HepG2 (cell line): ENCODE data around the gene MAP3K19. TPM values are rescaled to one million over a fixed set of nuclear protein-coding genes. Genes with fewer than 3 reads are reported as not detected.

Source experiments
- ATAC-seq: fragments of 200-7000 bp; cut with Tn5 transposase; 3 replicates; pipeline ENCODE4 v1.9.1; 2020; ENCODE audit warnings: mild to moderate bottlenecking, moderate library complexity
- BruUV-seq: library from RNA; stranded (reverse); fragments of 400-500 nt; replicated peaks from 2 replicates; lab custom pipeline; 2021; lab: Mats Ljungman, UMichigan
- CTCF ChIA-PET: fragments of 300-600 bp; formaldehyde crosslinking; extraction: SDS; loops from one replicate; lab custom pipeline; 2021; ENCODE audit warnings: low total read pairs, inconsistent platforms, low intra/inter-chr PET ratio; lab: Yijun Ruan, JAX
- POLR2A ChIA-PET: fragments of 350-600 bp; sonication (Branson Sonifier 250); formaldehyde crosslinking; loops from one replicate; lab custom pipeline; 2020; ENCODE audit warnings: antibody characterized with exemption, inconsistent platforms; lab: Yijun Ruan, JAX
- DNase-seq: peaks from one replicate; pipeline ENCODE4 v3.0.0-alpha.2; 2015; ENCODE audit warnings: low spot score
- FAIRE-seq: peaks from 3 replicates; lab custom pipeline; 2011; peaks lifted over from hg19 to GRCh38; lab: Jason Lieb, UNC
- H2AFZ ChIP-seq: one replicate; pipeline ENCODE4 v1.6.1; 2011; ENCODE audit warnings: low read length, inconsistent platforms
- H3K27ac ChIP-seq: fragments of 300-600 bp; 3 replicates; pipeline ENCODE4 v1.8.0; 2011; ENCODE audit warnings: mixed run types, mild to moderate bottlenecking, mixed read lengths, low read length, inconsistent platforms; ENCODE audit not compliant: insufficient read depth; ENCODE audit errors: extremely low read length
- H3K27me3 ChIP-seq, 2 experiments: fragments of 200-600 bp in 1 of 2; 2 replicates in 1 of 2; 3 replicates in 1 of 2; pipeline versions ENCODE4 v1.6.0 to v1.8.0; 2011; ENCODE audit warnings: low read length in 2 of 2, mild to moderate bottlenecking in 2 of 2, moderate library complexity in 2 of 2, inconsistent platforms in 1 of 2; ENCODE audit not compliant: insufficient read depth in 2 of 2, control insufficient read depth in 1 of 2
- H3K36me3 ChIP-seq, 2 experiments: fragments of 200-600 bp in 1 of 2; replicated peaks in 1 of 2; 2 replicates in 1 of 2; 3 replicates in 1 of 2; pipeline versions ENCODE4 v1.5.1 to v1.8.0; 2011; ENCODE audit warnings: low read length in 2 of 2, inconsistent platforms in 1 of 2; ENCODE audit not compliant: insufficient read depth in 2 of 2, control insufficient read depth in 1 of 2
- H3K4me1 ChIP-seq: 2 replicates; pipeline ENCODE4 v1.5.1; 2012; ENCODE audit warnings: low read length, inconsistent platforms; ENCODE audit not compliant: insufficient read depth
- H3K4me2 ChIP-seq: 2 replicates; pipeline ENCODE4 v1.6.0; 2011; ENCODE audit warnings: low read depth, low read length, inconsistent platforms
- H3K4me3 ChIP-seq, 3 experiments: fragments of 200-600 bp in 1 of 3; sonication (generic), shearing (Covaris generic) in 1 of 3; replicated peaks in 1 of 3; 2 replicates each; pipeline ENCODE4 v1.5.1; 2011 to 2016; ENCODE audit warnings: low read length in 3 of 3, inconsistent platforms in 2 of 3, low read depth in 2 of 3, mild to moderate bottlenecking in 2 of 3, control low read depth in 1 of 3, mixed read lengths in 1 of 3; ENCODE audit not compliant: insufficient read depth in 1 of 3
- H3K79me2 ChIP-seq: one replicate; pipeline ENCODE4 v1.6.1; 2011; ENCODE audit warnings: low read length, inconsistent platforms; ENCODE audit not compliant: insufficient read depth
- H3K9ac ChIP-seq: 2 replicates; pipeline ENCODE4 v1.6.0; 2011; ENCODE audit warnings: mild to moderate bottlenecking, low read depth, low read length, inconsistent platforms; ENCODE audit not compliant: insufficient read depth
- H3K9me3 ChIP-seq: 2 replicates; pipeline ENCODE4 v1.5.1; 2012; ENCODE audit warnings: mild to moderate bottlenecking, low read length
- H4K20me1 ChIP-seq: 2 replicates; pipeline ENCODE4 v1.6.0; 2011; ENCODE audit warnings: inconsistent platforms, mild to moderate bottlenecking, low read length, moderate library complexity; ENCODE audit not compliant: insufficient read depth
- HDAC2 ChIP-seq: sonication (generic); formaldehyde crosslinking; IDR thresholded peaks from 2 replicates; pipeline ENCODE4 v1.4.0; 2020; ENCODE audit warnings: missing genetic modification reagents
- IKZF4 ChIP-seq: sonication (generic); formaldehyde crosslinking; IDR thresholded peaks from 2 replicates; pipeline ENCODE4 v1.5.1; 2020; ENCODE audit warnings: borderline replicate concordance, mild to moderate bottlenecking, low read depth, missing genetic modification reagents; ENCODE audit errors: not compliant biosample characterization
- SMYD3 ChIP-seq: sonication (generic); formaldehyde crosslinking; IDR thresholded peaks from 2 replicates; pipeline ENCODE4 v1.8.1; 2023; ENCODE audit warnings: mild to moderate bottlenecking, missing genetic modification reagents
- SP2 ChIP-seq: sonication (generic); formaldehyde crosslinking; IDR thresholded peaks from 2 replicates; pipeline ENCODE4 v1.5.1; 2020; ENCODE audit warnings: mild to moderate bottlenecking, missing genetic modification reagents
- TBL1XR1 ChIP-seq: fragments of 150-350 bp; IDR thresholded peaks from 2 replicates; pipeline ENCODE4 v1.6.1; 2014; ENCODE audit warnings: borderline replicate concordance, low read length; ENCODE audit not compliant: partially characterized antibody
- TEAD2 ChIP-seq: sonication (generic); formaldehyde crosslinking; IDR thresholded peaks from 2 replicates; pipeline ENCODE4 v1.9.0; 2021; ENCODE audit warnings: missing genetic modification reagents
- ZBTB14 ChIP-seq: sonication (generic); formaldehyde crosslinking; IDR thresholded peaks from 2 replicates; pipeline ENCODE4 v1.4.0; 2020; ENCODE audit warnings: missing genetic modification reagents
- ZEB1 ChIP-seq: IDR thresholded peaks from 2 replicates; pipeline ENCODE4 v1.6.1; 2012; ENCODE audit warnings: mild to moderate bottlenecking, low read depth, inconsistent platforms; ENCODE audit not compliant: insufficient replicate concordance
- ZNF329 ChIP-seq: sonication (generic); formaldehyde crosslinking; IDR thresholded peaks from 2 replicates; pipeline ENCODE4 v1.9.0; 2021; ENCODE audit warnings: low read depth, mild to moderate bottlenecking, missing genetic modification reagents
- ZNF451 ChIP-seq: sonication (generic); formaldehyde crosslinking; IDR thresholded peaks from 2 replicates; pipeline ENCODE4 v1.5.0; 2020; ENCODE audit warnings: mild to moderate bottlenecking, missing genetic modification reagents
- ZNF496 ChIP-seq: sonication (generic); formaldehyde crosslinking; IDR thresholded peaks from 2 replicates; pipeline ENCODE4 v1.8.1; 2023; ENCODE audit warnings: mild to moderate bottlenecking, moderate library complexity, missing genetic modification reagents; ENCODE audit not compliant: insufficient replicate concordance
- ZNF562 ChIP-seq: sonication (generic); formaldehyde crosslinking; IDR thresholded peaks from 2 replicates; pipeline ENCODE4 v1.8.0; 2022; ENCODE audit warnings: missing genetic modification reagents, borderline replicate concordance
- ZNF615 ChIP-seq: sonication (generic); formaldehyde crosslinking; IDR thresholded peaks from 2 replicates; pipeline ENCODE4 v1.5.0; 2020; ENCODE audit warnings: mild to moderate bottlenecking, missing genetic modification reagents, borderline replicate concordance
- ZNF652 ChIP-seq: IDR thresholded peaks from 2 replicates; pipeline ENCODE4 v1.6.1; 2016; ENCODE audit warnings: low read depth, borderline replicate concordance
- ZNF891 ChIP-seq: sonication (generic); formaldehyde crosslinking; IDR thresholded peaks from 2 replicates; pipeline ENCODE4 v1.5.0; 2020; ENCODE audit warnings: mild to moderate bottlenecking, missing genetic modification reagents
- ZSCAN12 ChIP-seq: sonication (generic); formaldehyde crosslinking; IDR thresholded peaks from 2 replicates; pipeline ENCODE4 v1.9.0; 2021; ENCODE audit warnings: mild to moderate bottlenecking, missing genetic modification reagents
- ZSCAN20 ChIP-seq: sonication (generic); formaldehyde crosslinking; IDR thresholded peaks from 2 replicates; pipeline ENCODE4 v1.4.0; 2020; ENCODE audit warnings: missing genetic modification reagents, mild to moderate bottlenecking, borderline replicate concordance
- ZSCAN29 ChIP-seq: sonication (generic); formaldehyde crosslinking; conservative IDR thresholded peaks from 2 replicates; pipeline ENCODE4 v1.4.0; 2020; ENCODE audit warnings: mild to moderate bottlenecking, missing genetic modification reagents
- WGBS: methylation state at CpG from one replicate; pipeline ENCODE4 v1.1.6; 2017; ENCODE audit warnings: low lambda C conversion rate; 5-methylcytosine and 5-hydroxymethylcytosine counted together
- in situ Hi-C: cut with HindIII; loops from 2 replicates; pipeline ENCODE4 v1.10.0; 2017; ENCODE audit warnings: low pct_unique_long_range_greater_than_20kb; ENCODE audit not compliant: extremely low pct_ligation_motif_present
- intact Hi-C: fragments of 100-400 bp; cut with micrococcal nuclease; formaldehyde crosslinking; loops from one replicate; pipeline ENCODE4 v1.10.0; 2022; ENCODE audit not compliant: unreplicated experiment
- polyA plus RNA-seq, 8 experiments: library from polyadenylated mRNA; depleted of rRNA in 3 of 8; stranded (reverse) in 7 of 8; unstranded in 1 of 8; fragments of >200 nt; fragmentation: Illumina TruSeq in 4 of 8; extraction: Trizol in 4 of 8; gene quantifications; 2 replicates each; pipeline versions ENCODE4 v1.2.1 to v1.2.3, GENCODE V29; 2011 to 2016; ENCODE audit warnings: low read depth in 4 of 8, missing spikeins in 1 of 8, mixed read lengths in 1 of 8; ENCODE audit not compliant: insufficient read depth in 1 of 8
- total RNA-seq, 5 experiments: library from RNA; depleted of rRNA; stranded (reverse); fragments of >200 nt; fragmentation: Illumina TruSeq; extraction: Trizol; gene quantifications; 2 replicates each; pipeline ENCODE4 v1.2.3, GENCODE V29; 2016; ENCODE audit warnings: low read depth in 1 of 5

Gene MAP3K19
- total and polyA plus RNA-seq, 2 of the 13 experiments (the other 11 are each of a cell fraction or from before 2014, with no cell fraction given), result not detected

GRCh38 chr2:134957477-134957876 is 89.8 kb downstream of the MAP3K19 start:
- DNase-seq (peak; percentile 66), ATAC-seq (peak; percentile 55), FAIRE-seq (no peak)
- intact Hi-C loops, result no loop called here
- Histone ChIP-seq H3K4me2 (no peak overlapping the region), H3K4me1 (peaks cover 38% of the 10 kb centered on the region), H3K9me3 (no peaks in the 10 kb centered on the region), H3K4me3 (no peak overlapping the region), H3K79me2 (peaks cover 2% of the 10 kb centered on the region), H3K27me3 (no peaks in the 10 kb centered on the region), H3K27ac (peak overlapping the region; percentile 16), H3K36me3 (peaks cover 10 to 40% of the 10 kb centered on the region in 2 experiments), H4K20me1 (no peaks in the 10 kb centered on the region; the same call in 1 of the 2 replicates), H3K9ac (no peak overlapping the region), H2AFZ (no peak overlapping the region)
- ChIA-PET POLR2A (no interaction called here), CTCF (no interaction called here)
- no TSS peak for BruUV-seq
- in situ Hi-C loops, result no loop called here
- WGBS, result 45% methylated on average over 5 of the region's 5 CpGs
- TF ChIP-seq ZSCAN20 (CRISPR knock-in tag), result no peak
- TF ChIP-seq IKZF4 (CRISPR knock-in tag), result no peak
- TF ChIP-seq ZSCAN29 (CRISPR knock-in tag), result no peak
- TF ChIP-seq ZNF615 (CRISPR knock-in tag), result no peak
- TF ChIP-seq ZNF562, result no peak
- TF ChIP-seq ZNF496, result no peak
- TF ChIP-seq ZBTB14 (CRISPR knock-in tag), result no peak
- no peak for TF ChIP-seq ZNF451
- TF ChIP-seq ZNF329 (CRISPR knock-in tag), result no peak
- no peak for TF ChIP-seq ZNF652
- TF ChIP-seq TEAD2 (CRISPR knock-in tag), result no peak
- TF ChIP-seq ZNF891 (CRISPR knock-in tag), result no peak
- TF ChIP-seq SP2 (CRISPR knock-in tag), result no peak
- no peak for TF ChIP-seq HDAC2 (CRISPR knock-in tag)
- TF ChIP-seq SMYD3, result no peak
- TF ChIP-seq ZSCAN12, result no peak
- peak; percentile 34 for TF ChIP-seq ZEB1
- TF ChIP-seq TBL1XR1, result no peak
